HepG2 (cell line): ENCODE results near the gene RCOR1. TPM values are rescaled to one million over a fixed set of nuclear protein-coding genes. Genes with fewer than 3 reads are reported as not detected.

Source experiments
- FOXA1 ChIP-seq, 2 experiments: fragments of 450-650 bp in 1 of 2; sonication (generic) in 1 of 2; formaldehyde crosslinking in 1 of 2; IDR thresholded peaks; 2 replicates each; pipeline versions ENCODE4 v1.4.0 to v1.6.1; 2016 to 2020; ENCODE audit warnings: missing genetic modification reagents in 1 of 2
- GFI1 ChIP-seq: sonication (generic); formaldehyde crosslinking; IDR thresholded peaks from 2 replicates; pipeline ENCODE4 v1.5.0; 2020; ENCODE audit warnings: missing genetic modification reagents, mild to moderate bottlenecking, borderline replicate concordance
- HCFC1 ChIP-seq: fragments of 150-350 bp; IDR thresholded peaks from 2 replicates; pipeline ENCODE4 v1.6.1; 2014; ENCODE audit warnings: low read depth, low read length
- MAFF ChIP-seq: IDR thresholded peaks from 2 replicates; pipeline ENCODE4 v1.6.1; 2011; ENCODE audit warnings: low read depth, low read length, improper control_type of control experiment
- SP140L ChIP-seq: sonication (generic); formaldehyde crosslinking; IDR thresholded peaks from 2 replicates; pipeline ENCODE4 v1.4.0; 2020; ENCODE audit warnings: missing genetic modification reagents, borderline replicate concordance
- ZNF205 ChIP-seq: IDR thresholded peaks from 2 replicates; pipeline ENCODE4 v1.6.1; 2018; ENCODE audit warnings: missing biosample characterization, missing genetic modification reagents
- ZNF232 ChIP-seq: sonication (generic); formaldehyde crosslinking; IDR thresholded peaks from 2 replicates; pipeline ENCODE4 v1.4.0; 2020; ENCODE audit warnings: missing genetic modification reagents, borderline replicate concordance
- ZNF34 ChIP-seq: sonication (generic); formaldehyde crosslinking; IDR thresholded peaks from 2 replicates; pipeline ENCODE4 v1.4.0; 2020; ENCODE audit warnings: mild to moderate bottlenecking, missing genetic modification reagents, borderline replicate concordance
- ZNF562 ChIP-seq: sonication (generic); formaldehyde crosslinking; IDR thresholded peaks from 2 replicates; pipeline ENCODE4 v1.8.0; 2022; ENCODE audit warnings: missing genetic modification reagents, borderline replicate concordance
- polyA plus RNA-seq, 8 experiments: library from polyadenylated mRNA; depleted of rRNA in 3 of 8; stranded (reverse) in 7 of 8; unstranded in 1 of 8; fragments of >200 nt; fragmentation: Illumina TruSeq in 4 of 8; extraction: Trizol in 4 of 8; gene quantifications; 2 replicates each; pipeline versions ENCODE4 v1.2.1 to v1.2.3, GENCODE V29; 2011 to 2016; ENCODE audit warnings: low read depth in 4 of 8, missing spikeins in 1 of 8, mixed read lengths in 1 of 8; ENCODE audit not compliant: insufficient read depth in 1 of 8
- total RNA-seq, 5 experiments: library from RNA; depleted of rRNA; stranded (reverse); fragments of >200 nt; fragmentation: Illumina TruSeq; extraction: Trizol; gene quantifications; 2 replicates each; pipeline ENCODE4 v1.2.3, GENCODE V29; 2016; ENCODE audit warnings: low read depth in 1 of 5
- TF ChIP-seq, protein P1 (sequence below): sonication (generic); formaldehyde crosslinking; conservative IDR thresholded peaks from 2 replicates; pipeline ENCODE4 v1.8.1; 2023; ENCODE audit warnings: missing genetic modification reagents
- TF ChIP-seq, protein P2 (sequence below): sonication (generic); formaldehyde crosslinking; conservative IDR thresholded peaks from 2 replicates; pipeline ENCODE4 v1.4.0; 2020; ENCODE audit warnings: missing genetic modification reagents
- TF ChIP-seq, protein P3 (sequence below): sonication (generic); formaldehyde crosslinking; IDR thresholded peaks from 2 replicates; pipeline ENCODE4 v1.5.0; 2020; ENCODE audit warnings: missing genetic modification reagents
- TF ChIP-seq, protein P4 (sequence below): sonication (generic); formaldehyde crosslinking; IDR thresholded peaks from 2 replicates; pipeline ENCODE4 v1.5.0; 2020; ENCODE audit warnings: missing genetic modification reagents
- TF ChIP-seq, protein P5 (sequence below): IDR thresholded peaks from 2 replicates; pipeline ENCODE4 v1.6.1; 2012; ENCODE audit warnings: inconsistent platforms
- TF ChIP-seq, protein P6 (sequence below): sonication (generic); formaldehyde crosslinking; IDR thresholded peaks from 2 replicates; pipeline ENCODE4 v1.5.1; 2020; ENCODE audit warnings: mild to moderate bottlenecking, missing genetic modification reagents, moderate library complexity
- TF ChIP-seq, protein P7 (sequence below): sonication (generic); formaldehyde crosslinking; IDR thresholded peaks from 2 replicates; pipeline ENCODE4 v1.9.0; 2021; ENCODE audit warnings: missing genetic modification reagents, borderline replicate concordance

The RCOR1 gene
- total and polyA plus RNA-seq, 2 of the 13 experiments (the other 11 are each of a cell fraction or from before 2014, with no cell fraction given), result 10.2 to 11.1 TPM

DNA sequence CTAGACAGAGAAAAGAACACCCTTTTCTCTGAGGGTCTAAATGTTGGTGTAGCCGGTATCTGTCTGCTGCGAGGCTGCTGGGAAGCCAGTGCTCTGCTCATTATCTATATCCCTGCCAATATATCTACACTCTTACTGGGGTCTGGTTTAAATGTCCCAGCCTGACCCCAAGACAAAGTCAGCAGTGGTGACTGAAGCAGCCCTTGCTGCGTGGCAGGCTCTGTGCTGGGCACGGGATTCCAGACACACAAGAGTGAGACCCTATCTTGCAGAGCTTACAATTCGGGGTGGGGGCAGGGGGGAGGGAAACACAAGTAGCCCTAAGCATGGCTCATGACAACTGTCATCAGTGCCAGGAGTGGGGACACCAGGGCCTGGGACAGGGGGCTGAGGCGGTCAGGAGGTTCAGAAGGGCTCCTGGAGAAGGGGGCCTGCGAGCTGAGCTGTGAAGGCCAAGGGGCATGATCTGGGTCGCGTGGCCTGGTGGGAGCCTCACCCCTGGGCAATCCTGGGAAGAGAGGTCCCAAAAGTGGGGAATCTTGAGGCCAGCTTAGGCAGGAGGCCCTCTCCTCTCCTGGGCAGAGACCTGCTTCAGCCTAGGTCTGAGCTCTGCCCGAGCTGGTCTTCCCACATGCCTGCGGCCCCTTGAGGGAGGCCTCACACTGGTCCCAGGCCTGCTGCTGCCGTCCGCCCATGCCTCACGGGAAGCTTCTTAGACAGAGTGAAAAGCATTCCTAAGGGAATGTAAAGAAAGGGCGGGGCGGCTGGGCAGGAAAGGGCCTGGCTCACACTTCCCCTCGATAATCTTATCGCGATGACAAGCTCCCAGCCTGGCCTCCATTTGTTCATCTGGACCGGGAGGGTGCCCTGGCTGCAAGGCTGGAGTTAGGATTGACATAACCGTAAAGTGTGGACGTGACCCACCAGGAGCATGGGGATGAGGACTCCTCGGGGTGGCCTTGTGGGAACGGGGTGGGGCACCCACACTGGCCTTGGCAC lies 7.3 kb upstream of the RCOR1 start (continued):
- TF ChIP-seq, protein P1, sequence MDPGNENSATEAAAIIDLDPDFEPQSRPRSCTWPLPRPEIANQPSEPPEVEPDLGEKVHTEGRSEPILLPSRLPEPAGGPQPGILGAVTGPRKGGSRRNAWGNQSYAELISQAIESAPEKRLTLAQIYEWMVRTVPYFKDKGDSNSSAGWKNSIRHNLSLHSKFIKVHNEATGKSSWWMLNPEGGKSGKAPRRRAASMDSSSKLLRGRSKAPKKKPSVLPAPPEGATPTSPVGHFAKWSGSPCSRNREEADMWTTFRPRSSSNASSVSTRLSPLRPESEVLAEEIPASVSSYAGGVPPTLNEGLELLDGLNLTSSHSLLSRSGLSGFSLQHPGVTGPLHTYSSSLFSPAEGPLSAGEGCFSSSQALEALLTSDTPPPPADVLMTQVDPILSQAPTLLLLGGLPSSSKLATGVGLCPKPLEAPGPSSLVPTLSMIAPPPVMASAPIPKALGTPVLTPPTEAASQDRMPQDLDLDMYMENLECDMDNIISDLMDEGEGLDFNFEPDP (CRISPR knock-in tag), result no peak; the same call in 1 of the 2 replicates
- no peak for TF ChIP-seq HCFC1
- TF ChIP-seq, protein P2, sequence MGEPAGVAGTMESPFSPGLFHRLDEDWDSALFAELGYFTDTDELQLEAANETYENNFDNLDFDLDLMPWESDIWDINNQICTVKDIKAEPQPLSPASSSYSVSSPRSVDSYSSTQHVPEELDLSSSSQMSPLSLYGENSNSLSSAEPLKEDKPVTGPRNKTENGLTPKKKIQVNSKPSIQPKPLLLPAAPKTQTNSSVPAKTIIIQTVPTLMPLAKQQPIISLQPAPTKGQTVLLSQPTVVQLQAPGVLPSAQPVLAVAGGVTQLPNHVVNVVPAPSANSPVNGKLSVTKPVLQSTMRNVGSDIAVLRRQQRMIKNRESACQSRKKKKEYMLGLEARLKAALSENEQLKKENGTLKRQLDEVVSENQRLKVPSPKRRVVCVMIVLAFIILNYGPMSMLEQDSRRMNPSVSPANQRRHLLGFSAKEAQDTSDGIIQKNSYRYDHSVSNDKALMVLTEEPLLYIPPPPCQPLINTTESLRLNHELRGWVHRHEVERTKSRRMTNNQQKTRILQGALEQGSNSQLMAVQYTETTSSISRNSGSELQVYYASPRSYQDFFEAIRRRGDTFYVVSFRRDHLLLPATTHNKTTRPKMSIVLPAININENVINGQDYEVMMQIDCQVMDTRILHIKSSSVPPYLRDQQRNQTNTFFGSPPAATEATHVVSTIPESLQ, result no peak
- TF ChIP-seq, protein P3, sequence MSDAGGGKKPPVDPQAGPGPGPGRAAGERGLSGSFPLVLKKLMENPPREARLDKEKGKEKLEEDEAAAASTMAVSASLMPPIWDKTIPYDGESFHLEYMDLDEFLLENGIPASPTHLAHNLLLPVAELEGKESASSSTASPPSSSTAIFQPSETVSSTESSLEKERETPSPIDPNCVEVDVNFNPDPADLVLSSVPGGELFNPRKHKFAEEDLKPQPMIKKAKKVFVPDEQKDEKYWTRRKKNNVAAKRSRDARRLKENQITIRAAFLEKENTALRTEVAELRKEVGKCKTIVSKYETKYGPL (CRISPR knock-in tag), result no peak
- 0 out of 2 replicates have a peak, but pooled peaks have one; percentile 34 for TF ChIP-seq ZNF232 (CRISPR knock-in tag)
- 0 out of 2 replicates have a peak, but pooled peaks have one; percentile 39 for TF ChIP-seq ZNF205
- TF ChIP-seq MAFF, result no peak
- TF ChIP-seq, protein P4, sequence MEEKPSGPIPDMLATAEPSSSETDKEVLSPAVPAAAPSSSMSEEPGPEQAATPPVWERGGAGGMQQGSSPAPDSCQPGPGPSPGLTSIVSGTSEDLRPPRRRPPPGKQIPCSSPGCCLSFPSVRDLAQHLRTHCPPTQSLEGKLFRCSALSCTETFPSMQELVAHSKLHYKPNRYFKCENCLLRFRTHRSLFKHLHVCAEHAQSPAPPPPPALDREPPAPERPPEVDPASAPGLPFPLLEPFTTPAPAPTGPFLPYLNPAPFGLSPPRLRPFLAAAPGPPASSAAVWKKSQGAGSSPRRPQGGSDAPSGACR (CRISPR knock-in tag), result peak; percentile 75; the same call in 1 of the 2 replicates
- no peak for TF ChIP-seq FOXA1 (IDR thresholded peaks at IDR 0.05)
- no peak for TF ChIP-seq FOXA1 (CRISPR knock-in tag; IDR thresholded peaks at IDR 0.05)
- TF ChIP-seq, protein P5, sequence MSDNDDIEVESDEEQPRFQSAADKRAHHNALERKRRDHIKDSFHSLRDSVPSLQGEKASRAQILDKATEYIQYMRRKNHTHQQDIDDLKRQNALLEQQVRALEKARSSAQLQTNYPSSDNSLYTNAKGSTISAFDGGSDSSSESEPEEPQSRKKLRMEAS, result peak; percentile 73
- TF ChIP-seq SP140L (CRISPR knock-in tag), result no peak
- TF ChIP-seq, protein P6, sequence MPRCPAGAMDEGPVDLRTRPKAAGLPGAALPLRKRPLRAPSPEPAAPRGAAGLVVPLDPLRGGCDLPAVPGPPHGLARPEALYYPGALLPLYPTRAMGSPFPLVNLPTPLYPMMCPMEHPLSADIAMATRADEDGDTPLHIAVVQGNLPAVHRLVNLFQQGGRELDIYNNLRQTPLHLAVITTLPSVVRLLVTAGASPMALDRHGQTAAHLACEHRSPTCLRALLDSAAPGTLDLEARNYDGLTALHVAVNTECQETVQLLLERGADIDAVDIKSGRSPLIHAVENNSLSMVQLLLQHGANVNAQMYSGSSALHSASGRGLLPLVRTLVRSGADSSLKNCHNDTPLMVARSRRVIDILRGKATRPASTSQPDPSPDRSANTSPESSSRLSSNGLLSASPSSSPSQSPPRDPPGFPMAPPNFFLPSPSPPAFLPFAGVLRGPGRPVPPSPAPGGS (CRISPR knock-in tag), result 0 out of 2 replicates have a peak, but pooled peaks have one; percentile 28
- TF ChIP-seq ZNF34 (CRISPR knock-in tag), result no peak
- TF ChIP-seq, protein P7, sequence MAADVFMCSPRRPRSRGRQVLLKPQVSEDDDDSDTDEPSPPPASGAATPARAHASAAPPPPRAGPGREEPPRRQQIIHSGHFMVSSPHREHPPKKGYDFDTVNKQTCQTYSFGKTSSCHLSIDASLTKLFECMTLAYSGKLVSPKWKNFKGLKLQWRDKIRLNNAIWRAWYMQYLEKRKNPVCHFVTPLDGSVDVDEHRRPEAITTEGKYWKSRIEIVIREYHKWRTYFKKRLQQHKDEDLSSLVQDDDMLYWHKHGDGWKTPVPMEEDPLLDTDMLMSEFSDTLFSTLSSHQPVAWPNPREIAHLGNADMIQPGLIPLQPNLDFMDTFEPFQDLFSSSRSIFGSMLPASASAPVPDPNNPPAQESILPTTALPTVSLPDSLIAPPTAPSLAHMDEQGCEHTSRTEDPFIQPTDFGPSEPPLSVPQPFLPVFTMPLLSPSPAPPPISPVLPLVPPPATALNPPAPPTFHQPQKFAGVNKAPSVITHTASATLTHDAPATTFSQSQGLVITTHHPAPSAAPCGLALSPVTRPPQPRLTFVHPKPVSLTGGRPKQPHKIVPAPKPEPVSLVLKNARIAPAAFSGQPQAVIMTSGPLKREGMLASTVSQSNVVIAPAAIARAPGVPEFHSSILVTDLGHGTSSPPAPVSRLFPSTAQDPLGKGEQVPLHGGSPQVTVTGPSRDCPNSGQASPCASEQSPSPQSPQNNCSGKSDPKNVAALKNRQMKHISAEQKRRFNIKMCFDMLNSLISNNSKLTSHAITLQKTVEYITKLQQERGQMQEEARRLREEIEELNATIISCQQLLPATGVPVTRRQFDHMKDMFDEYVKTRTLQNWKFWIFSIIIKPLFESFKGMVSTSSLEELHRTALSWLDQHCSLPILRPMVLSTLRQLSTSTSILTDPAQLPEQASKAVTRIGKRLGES (CRISPR knock-in tag), result no peak
- no peak for TF ChIP-seq GFI1 (CRISPR knock-in tag)
- TF ChIP-seq ZNF562 (CRISPR knock-in tag), result no peak
